GM19438 (cell line): Measurements from ENCODE around the gene EML4.
"Not testable (repeated sequence)": the region's sequence is repeated elsewhere in the genome, so short reads cannot be mapped to it uniquely, and the experiment has no call there.

Source experiments
- ATAC-seq: cut with Tn5 transposase; IDR thresholded peaks from one replicate; pipeline ENCODE4 v1.9.1; 2021; ENCODE audit warnings: low read depth; ENCODE audit not compliant: unreplicated experiment

Gene EML4

GRCh38 chr2:42170619-42171395 is 1.7 kb downstream of the EML4 start:
- no peak for ATAC-seq

DNA sequence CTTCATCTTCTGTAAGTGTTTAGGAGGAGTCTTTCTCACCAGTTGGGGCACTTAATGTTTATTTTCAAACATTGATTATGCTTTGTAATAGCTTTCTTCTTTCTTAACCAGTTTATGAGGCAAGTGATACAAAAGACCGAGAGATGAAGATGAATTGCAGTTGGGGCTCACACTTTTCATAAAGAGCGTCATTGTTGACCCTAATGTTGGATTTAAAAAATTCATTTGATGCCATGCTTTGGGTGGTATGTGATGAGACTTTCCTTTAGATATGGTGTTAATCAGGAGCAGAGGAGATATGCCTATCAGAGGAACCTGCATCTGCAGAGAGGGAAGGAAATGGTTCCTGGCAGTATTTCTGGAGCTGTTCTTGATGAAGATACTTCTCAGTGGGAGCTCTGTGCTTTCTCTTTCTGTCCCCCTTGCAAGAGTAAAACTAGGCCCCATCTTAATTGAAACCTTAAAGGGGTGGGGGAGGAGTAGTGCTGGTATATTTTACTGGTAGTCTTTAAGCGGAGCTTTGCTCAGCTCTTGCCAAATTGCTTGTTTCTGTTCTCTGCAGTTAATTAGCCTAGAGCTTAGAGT is 2.3 kb downstream of the EML4 start:
- ATAC-seq = no peak

DNA sequence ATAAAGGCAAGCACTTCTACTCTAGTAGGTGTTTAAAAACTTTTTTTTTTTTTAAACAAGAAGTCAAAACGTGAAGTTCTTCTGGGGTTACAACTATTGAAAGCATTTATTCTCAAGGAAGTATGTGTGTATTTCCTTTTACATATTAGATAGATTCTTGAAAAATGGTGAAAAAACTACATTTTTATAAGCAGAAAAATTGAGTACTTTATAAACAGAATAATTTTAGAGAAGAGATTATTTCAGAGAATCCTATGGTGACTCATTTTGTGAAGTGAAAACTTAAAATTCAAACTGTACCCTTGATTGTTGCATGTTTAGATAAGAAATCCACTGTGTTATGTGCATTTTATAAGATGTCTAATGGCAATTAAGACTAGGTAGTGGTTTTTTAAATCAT is 2.9 kb downstream of the EML4 start:
- no peak for ATAC-seq

DNA sequence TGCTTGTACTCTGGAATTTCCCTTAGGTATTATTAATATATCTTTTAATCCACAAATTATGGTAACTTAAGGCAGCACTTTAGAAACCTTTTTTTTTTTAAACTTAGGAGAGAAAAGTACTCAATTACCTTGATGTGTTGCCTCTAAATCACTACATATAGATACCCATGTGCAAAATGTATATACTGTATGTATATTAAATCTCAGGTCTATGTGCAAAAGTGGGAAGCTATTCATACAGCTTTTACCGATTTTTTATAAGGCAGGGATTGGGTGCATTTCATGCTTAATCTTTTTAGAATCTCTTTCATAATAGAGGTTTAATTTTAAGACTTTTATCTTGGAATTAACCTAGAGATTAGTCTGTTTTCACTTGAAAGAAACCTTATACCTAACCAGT is 3.4 kb downstream of the EML4 start:
- ATAC-seq = no peak

- not testable (repeated sequence) for ATAC-seq
Observed at GRCh38 chr2:42173467-42173866, 4.3 kb downstream of the EML4 start.

DNA sequence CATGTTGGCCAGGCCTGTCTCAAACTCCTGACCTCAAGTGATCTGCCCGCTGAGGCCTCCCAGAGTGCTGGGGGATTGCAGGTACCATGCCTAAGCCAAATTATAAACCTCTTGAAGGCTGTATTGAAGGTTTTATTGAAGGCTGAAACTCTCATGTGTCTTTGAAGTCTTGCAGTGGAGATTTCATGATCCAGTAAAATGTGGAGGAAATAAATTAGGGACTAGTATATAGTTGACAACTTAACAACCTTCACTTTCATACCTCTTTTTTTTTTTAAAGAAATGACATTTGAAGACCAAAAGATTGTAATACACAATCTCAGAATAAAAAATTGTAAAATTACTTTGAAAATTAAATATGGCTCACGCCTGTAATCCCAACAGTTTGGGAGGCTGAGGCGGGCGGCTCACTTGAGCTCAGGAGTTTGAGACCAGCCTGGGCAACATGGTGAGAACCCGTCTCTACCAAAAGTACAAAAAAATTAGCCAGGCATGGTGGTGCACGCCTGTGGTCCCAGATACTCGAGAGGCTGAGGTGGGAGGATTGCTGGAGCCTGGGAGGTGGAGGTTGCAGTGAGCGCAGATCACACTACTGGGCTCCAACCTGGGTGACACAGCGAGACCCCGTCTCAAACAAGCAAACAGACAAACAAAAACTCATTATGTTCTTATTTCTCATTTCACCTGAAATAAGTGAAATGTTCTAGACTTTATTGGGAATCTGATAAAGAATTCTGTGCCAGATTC is 8.0 kb downstream of the EML4 start:
- ATAC-seq = no peak

- ATAC-seq = no peak
Observed at GRCh38 chr2:42178335-42178734, 9.2 kb downstream of the EML4 start.

DNA sequence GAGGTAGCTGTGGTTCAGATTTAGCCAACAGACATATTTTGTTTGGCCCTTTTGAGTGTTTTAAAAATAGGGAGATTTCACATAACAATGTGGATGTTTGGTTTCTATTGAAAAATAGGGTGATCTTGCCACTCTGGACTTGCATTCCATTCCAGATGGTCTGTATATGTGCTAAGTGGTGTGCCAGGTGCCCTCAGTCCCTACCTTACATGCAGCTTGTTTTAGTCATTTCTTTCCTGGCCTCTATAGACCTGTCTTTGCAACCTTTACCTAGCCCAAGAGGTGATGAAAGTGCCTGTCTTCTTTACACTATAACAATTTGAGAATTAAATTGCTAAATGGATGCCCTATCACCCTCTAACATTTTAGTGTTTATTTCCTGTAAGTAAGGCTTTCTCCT is 11.1 kb downstream of the EML4 start:
- no peak for ATAC-seq

DNA sequence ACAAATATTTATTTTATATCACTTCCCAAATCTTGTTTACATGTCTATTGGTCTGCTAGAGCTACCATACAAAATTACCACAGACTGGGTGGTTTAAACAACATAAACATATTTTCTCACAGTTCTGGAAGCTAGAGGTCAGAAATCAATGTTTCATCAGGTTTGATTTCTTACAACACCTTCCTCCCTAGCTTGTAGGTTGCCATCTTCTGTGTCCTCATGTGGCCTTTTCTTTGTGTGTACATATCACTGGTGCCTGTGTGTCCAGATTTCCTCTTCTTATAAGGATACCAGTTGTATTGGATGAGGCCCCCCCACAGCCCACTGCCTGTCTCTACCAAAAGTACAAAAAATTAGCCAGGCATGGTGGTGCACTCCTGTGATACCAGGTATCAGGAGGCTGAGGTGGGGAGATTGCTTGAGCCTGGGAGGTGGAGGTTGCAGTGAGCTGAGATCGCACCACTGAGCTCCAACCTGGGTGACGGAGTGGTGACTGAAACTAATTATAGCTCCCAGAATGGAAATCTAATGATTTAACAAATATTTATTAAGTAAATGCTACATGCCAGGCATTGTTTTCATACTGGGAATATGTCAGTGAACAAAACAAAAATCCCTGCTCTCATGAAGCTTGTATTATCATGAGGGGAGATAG is 13.6 kb downstream of the EML4 start:
- no peak for ATAC-seq

- no peak for ATAC-seq
Observed at GRCh38 chr2:42183775-42184174, 14.6 kb downstream of the EML4 start.

DNA sequence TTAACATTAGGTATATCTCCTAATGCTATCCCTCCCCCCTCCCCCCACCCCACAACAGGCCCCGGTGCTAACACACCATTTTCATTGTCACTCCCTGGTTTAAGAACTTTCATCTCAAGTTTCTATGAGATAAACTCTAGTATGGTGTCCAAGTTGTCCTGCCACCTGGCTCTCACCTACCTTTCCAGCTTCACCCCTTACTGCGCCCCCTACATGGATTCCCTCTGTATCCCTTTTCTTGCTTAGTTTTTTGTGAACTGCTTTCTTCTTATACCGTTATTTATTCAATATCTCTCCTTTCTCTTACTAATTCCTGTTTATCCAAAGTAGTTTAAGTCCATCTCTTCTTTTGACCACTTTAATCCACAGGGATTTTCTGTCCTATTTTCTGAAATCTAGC is 15.2 kb downstream of the EML4 start:
- ATAC-seq = no peak

- no peak for ATAC-seq
Observed at GRCh38 chr2:42185220-42185921, 16.2 kb downstream of the EML4 start.

GRCh38 chr2:42186366-42186765 is 17.2 kb downstream of the EML4 start:
- ATAC-seq = no peak

DNA sequence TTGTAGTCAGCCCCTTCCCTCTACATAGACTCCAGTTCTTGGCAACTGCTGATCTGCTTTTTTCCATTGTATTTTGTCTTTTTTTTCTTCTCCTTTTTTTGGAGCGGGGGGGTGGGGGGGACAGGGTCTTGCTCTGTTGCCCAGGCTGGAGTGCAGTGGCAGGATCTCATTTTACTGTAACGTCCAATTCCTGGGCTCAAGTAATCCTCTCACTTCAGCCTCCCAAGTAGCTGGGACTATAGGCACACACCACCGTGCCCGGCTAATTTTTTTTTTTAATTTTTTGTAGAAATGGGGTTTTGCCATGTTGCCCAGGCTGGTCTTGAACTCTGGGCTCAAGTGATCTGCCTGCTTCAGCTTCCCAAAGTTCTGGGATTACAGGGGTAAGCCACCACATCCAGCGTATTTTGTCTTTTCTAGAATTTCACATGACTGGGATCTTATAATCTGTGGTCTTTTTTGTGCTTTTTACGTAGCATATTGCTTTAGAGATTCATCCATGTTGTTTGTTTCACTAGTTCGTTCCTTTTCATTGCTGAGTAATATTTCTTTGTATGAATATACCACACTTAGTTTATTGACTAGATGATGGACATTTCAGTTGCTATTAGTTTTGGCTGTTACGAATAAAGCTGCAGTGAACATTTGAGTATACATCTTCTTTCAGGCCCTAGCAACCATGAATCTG is 17.9 kb downstream of the EML4 start:
- ATAC-seq = no peak

- no peak for ATAC-seq
Observed at GRCh38 chr2:42187886-42188285, 18.7 kb downstream of the EML4 start.

DNA sequence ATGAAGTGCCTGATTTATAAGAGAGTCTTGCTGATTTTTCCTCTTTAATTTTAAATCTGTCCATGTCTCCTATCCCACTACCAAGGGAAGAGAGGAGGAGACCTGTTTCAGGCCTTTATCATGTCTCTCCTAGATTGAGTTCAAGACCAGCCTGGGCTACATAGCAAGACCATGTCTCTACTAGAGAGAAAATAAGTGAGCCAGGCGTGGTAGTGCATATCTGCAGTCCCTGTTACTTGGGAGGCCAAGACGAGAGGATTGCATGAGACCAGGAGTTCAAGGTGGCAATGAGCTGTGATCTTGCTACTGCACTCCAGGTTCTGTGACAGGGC is 20.0 kb downstream of the EML4 start:
- no peak for ATAC-seq

DNA sequence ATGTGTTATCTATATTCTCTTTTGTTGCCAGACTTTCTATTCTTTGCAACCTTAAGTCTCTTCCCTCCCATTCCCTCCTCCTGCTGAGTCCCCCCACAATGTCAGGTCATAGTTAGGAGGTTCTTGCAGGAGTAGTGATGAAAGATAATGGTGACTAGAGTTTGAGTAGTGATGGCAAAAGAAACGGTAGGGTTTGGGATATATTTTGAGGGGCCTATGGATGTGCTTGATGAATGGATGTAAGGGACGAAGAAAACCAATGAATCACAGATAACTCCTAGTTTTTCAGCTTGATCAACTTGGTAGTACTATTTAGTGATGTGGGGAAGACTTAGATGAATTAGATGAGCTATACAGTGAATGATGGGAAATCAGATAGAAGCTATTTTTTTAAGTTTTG is 21.0 kb downstream of the EML4 start:
- ATAC-seq = no peak

- no peak for ATAC-seq
Observed at GRCh38 chr2:42191285-42192009, 22.3 kb downstream of the EML4 start.

GRCh38 chr2:42192010-42192373 is 22.8 kb downstream of the EML4 start:
- ATAC-seq = no peak
